Islet precursor cell (in vitro differentiated cells): Measurements from ENCODE around the gene MSI2.
A peak's percentile ranks its signal among the peaks of the same experiment; 100 is the strongest.

Experiments used
- DNase-seq: peaks from one replicate; pipeline ENCODE4 v3.0.0-alpha.2; 2018

MSI2 gene

DNA sequence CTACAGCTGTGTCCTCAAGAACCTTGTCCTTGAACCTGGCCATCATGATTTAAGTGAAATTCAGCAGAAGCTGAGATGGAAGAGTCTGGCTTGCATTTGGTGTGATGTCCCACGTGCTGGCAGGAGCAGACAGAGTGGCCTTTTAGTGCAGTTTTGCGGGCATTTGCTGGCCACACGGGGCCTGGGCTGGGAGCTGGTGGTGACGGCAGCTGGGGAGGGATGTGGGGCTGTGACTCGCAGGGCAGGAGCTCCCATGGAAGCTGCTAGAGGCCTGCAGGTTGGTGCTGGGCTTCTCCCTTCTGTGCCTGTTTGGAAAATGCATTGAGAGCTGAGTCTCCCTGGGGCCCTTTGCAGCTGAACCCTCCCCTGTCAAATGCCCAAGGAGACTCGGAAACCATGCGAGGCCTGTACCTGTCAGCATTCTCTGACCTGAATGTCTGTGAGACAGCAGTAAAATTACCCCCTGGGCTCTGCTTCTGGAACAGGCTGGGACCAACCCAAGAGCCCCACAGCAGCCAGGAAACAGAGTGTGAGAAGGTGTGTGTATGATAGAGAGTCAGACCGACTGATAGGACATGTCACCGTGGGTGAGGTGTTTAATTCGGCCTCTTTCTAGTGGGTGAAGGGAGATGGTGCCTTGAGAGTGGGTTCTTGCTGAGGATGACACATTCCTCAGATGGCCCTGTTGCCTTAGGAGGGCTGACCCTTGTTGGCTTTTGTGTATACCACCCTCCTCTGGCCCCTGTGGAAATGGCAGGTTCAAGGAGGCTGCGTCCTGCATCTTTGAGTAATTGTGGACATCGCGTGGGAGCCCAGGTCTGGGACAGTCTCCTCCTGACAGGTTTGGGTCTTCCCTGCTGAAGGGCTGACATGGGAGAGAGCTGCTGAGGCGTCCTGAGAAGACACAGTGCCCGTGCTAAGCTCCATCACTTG lies 145.5 kb downstream of the MSI2 start:
- DNase-seq, result peak; percentile 81

DNA sequence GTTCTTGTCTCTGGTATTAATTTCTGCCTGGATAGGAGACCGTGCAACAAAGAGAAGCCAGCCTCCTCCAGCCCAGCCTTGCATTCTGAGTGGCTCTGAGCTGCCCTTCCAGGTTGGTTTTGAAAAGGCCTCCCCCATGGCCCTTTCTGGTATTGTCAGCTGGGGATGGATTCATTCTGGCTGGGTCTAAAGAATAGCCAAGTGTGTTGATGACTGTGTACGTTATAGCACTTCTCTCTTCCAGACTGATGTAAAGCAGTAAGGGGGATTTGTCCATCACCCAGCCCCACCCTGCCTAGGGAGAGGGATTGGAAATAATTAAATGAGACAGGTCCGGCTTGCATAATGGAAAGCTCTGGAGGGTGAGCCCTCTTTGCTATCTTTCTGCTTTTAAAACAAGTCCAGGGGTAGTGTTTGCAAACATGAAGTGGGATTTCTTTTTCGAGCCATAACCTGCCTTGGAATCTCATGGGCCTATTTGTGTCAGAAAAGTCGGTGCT lies 146.4 kb downstream of the MSI2 start:
- no peak for DNase-seq

DNA sequence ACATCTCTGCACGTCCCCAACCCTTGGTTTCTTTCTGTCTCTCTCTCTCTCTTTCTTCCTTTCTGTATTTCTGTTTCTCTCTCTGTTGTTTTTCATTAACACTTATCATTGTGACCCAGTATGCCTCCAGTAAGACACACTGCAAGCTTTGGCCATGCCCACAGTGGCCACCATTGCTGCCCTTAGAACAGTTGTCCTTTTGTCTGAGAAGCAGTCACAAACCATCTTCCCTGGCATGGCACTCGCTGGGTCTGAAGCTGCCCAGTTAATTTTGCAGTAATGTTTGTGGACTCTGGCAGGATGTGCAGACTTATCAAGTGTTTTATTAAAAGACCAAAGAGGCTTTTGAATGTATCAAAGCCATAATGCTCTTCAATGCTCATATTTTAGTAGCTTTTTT lies 146.9 kb downstream of the MSI2 start:
- no peak for DNase-seq

DNA sequence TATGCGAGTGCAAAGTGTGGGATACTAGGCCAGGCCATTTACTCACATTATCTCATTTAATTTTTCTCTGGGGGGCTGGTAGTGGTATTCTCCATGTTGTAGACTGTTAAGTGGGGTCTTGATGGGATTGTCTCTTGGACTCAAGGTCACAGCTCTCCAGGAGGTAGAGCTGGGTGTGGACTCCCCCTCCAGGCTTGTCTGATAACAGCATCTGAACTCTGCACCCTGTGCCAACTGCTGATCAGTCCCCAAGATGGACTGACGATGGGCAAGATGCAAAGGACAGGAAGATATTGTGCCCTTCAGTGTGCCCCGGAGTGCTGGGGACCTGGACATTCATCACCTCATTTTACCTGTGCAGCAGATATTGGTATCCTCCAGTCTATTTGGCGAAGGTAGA lies 147.8 kb downstream of the MSI2 start:
- DNase-seq, result no peak

DNA sequence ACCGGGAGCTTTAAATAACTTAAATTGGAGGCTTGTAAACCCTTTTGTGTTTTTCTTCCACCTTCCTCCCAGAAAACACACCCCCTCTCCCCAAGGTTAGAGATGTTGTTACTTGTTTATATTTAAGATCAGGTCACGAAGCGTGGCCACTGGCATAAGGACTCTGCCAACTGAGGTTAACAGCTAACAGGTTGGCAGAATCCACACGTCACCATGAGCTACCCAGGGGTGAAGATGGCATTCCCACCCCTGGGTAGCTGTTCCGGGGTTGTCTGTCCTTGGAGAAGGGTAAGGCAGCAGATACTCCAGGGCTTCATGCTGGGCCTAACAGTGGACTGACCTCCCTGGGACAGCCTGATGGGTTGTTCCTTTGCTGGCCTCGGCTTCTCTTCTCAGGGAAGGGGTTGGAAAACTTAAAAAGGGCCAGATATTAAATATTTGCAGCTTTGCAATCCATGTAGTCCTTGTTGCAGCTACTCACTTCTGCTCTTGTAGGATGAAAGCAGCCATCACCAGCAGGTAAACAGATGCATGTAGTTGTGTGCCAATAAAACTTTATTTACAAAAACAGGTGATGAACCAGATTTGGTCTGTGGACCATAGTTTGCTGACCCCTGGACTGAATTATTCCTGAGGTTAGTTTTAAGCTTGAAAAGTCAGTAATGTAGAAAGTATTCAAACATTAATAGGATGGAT lies 148.6 kb downstream of the MSI2 start:
- DNase-seq, result no peak

DNA sequence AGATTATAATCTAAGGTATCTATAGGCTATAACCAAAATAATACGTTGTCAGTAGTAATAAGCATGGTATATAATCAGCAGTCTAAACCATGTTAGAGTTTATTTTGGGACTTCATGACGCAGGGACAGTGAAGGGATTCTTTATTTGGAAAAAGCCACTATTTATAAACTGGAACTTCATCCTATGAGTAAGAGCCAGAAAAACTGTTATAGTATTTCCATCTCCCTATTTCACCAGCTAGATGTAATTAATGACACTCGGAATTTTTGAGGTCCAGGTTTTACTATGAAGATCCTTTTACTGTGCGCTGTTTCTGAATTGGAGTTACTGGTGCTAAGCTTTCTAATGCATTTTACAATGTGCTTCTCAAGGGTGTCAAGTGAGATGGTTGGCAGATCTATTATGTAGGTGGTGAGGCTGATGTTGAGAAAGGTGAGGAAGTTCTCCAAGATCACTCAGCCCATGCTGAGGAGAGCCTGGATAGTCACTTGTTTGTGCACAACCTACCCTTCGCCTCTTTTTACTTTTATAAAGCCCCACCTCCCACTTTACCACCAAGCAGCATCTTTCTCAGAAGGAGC lies 149.3 kb downstream of the MSI2 start:
- DNase-seq, result no peak

DNA sequence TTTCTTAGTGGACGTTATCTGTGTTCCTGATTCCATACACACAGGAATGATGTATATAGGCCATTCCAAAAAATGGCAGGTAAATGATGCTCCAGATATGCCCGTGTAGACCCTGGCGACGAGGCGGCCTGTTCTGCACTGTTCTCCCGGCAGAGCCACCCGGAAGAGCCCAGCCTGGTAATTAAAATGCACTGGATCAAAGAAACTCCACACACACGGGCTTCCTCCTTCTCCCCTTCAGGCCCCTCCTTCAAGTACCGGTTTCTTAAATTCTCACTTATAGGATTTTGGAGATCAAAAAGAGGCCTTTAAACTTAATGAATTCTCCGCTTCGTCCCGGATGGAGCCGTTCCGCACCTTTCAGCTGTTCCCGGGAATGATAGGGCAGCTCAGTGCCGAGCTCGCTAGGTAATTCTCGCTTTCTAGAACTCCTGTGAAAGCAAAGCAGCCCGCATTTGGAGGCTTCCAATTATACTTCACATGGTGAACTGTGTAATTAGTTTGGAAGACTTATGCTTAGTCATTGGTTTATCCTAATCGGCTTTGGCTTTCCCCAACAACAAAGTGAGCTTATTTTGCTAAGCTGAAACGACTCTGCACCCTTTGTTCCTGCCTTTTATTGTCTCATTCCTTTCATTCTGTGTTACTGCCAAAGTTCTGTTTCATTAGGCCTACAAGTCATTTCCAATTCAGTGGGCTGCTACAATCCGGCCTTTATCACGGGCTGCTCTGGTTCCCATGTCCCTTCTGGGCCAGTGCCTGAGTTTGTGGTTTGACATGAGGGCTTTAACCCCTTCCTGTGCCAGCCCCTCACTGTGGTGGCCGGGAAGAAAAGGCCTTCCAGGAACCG lies 150.0 kb downstream of the MSI2 start:
- DNase-seq, result peak; percentile 92

DNA sequence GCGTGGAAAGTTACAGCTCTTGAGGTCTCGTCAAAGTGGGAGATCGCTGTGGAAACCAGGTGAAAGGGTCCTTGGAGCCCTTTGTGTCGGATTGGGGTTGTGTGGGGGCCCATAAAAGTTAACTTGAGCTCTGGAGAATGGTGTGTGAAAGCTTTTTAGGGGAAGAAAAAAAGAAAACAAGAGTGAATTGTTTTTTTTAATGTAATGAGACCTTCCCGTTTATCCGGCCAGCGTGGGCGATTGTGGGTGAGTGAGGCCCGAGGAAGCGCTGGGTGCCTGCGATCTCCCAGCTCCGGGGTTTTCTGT lies 150.6 kb downstream of the MSI2 start:
- DNase-seq, result no peak

DNA sequence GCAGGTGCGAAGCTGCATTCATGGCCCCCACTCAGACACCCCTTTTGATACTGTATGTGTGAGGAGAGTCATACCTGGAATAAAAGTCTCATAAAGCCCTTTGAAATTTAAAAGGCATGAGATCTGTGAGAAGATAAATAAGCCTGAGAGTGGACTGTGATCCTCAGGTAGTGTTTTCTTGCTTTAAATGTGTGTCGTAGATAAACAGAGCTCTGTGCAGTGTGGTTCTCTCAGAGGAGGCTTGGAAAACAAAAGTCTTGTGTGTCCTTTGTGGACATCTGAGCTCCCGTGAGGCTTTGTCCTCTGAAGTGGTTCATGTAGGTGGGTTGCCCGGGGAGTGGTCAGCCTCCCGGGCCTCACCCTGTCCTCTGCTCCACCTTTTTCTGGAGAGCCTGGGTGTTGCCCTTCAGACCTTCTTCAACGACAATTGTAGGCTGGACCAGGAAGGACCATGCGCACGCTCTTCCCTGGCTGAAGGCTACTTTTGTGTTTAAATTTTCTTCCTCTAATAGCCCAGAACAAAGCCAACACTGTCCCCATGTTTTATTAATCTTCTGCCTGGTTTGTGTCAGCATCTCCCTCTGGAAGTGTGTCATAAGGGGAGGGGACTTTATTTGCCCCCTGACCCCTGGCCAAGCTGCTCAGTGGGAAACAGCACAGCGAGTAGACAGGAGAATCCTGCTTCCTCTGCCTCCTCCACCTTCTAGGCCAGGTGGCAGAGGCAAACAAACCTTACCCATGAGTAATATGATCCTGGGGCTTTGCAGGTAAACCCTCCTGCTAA lies 151.2 kb downstream of the MSI2 start:
- DNase-seq, result peak; percentile 83

DNA sequence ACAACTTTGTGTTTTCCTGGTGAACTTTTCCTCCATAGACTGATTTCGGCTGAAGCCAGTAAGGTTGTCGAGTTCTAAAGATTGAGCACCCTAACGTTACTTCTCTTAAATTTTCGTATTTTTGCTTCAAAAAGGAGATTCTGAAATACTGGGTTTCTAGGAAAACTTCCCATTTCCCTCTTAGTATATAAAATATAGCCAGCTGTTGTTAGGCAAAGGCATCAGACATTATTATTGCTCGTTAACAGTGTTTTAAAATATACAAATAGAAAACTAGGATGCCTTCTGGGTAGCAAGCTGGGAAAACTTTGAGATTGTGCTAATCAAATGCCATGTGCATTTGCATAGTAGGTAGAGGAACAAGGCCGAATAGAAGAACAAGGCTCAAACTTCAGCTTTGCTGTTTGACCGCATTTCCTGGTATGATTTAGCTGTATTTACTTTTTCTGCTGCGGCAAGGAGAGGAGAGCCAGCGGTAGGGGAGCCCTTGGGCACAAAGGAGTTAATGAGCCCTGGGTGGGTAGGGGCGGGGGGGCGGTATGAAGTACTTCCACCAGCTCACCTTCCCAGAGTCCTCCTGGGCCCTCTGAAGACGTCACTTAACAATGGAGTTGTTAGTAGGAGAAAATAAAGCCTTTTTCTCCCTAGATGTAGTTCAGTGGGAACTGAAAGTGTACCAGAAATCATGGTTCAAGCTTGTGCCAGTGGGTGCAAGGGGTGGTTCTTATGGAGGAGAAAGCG lies 151.9 kb downstream of the MSI2 start:
- DNase-seq, result no peak

DNA sequence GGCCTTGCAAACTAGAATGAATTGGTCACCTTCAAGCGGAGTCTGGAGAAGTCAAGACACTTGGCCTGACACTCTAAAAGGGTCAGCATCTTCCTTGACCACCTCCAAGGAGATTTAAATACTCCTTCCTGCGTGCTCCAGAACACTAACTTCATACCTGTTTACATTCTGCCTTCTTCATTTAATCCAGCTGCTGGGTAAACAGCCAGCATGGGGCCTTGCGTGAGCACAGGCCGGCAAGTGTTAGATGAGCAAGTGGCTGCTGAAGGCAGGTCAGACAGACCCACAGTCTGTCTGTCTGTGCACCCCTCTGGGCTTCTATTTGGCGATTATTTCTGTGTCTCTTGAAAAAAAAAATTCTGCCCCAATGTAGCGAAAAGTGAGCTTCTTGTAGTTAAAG lies 153.8 kb downstream of the MSI2 start:
- DNase-seq, result no peak

DNA sequence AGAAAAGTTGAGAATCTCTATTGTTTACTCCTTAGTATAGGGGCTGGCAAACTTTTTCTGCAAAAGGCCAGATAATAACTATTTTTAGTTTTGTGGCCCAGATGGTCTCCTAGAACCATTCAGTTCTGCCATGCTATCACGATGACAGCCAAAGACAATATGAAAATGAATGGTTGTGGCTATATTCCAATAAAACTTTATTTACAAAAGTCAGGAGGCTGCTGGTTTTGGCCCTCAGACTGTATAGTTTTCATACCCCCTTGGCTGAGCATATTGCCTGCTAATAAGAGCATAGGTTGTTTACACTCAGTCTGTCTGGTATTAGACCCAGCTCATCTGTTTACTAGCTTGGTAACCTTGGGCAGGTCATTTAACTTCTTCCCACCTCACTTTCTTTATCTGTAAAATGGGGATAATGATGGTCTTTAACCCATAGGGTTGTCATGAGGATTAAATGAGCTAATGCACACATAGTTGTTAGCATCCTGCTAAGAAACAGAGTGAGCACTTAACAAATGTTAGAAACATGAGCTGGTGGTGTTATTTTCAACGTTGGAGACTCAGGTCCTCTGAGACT lies 156.3 kb downstream of the MSI2 start:
- DNase-seq, result no peak

DNA sequence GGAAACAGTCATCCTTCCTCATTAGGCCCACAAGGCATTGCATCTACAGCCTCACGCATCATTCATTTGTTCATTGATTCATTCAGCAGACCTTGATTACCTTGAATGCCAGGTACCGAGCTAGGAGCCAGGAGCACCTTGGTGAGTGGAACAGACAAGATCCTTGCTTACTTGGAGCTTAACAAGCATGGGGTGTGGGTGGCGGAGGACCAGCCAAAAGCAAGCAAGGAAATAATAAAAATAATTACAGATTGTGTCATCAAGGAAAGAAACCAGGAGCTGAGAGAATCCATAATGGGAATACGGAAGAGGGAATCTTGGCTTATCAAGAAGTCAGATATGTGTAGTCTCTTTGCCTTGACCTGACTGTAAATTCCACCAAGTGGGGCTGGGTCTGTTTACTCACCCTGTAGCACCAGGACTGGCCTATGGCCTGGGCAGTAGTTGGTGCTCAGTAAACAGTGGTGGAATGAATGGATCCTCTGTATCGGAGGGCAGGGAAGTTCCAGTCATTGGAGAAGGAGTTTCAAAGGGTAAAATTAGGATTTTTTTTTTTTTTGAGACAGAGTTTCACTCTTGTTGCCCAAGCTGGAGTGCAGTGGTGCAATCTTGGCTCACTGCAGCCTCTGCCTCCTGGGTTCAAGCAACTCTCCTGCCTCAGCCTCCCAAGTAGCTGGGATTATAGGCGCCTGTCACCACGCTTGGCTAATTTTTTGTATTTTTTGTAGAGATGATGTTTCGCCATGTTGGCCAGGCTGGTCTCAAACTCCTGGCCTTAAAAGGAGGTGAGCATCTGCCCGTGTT lies 157.7 kb downstream of the MSI2 start:
- no peak for DNase-seq

DNA sequence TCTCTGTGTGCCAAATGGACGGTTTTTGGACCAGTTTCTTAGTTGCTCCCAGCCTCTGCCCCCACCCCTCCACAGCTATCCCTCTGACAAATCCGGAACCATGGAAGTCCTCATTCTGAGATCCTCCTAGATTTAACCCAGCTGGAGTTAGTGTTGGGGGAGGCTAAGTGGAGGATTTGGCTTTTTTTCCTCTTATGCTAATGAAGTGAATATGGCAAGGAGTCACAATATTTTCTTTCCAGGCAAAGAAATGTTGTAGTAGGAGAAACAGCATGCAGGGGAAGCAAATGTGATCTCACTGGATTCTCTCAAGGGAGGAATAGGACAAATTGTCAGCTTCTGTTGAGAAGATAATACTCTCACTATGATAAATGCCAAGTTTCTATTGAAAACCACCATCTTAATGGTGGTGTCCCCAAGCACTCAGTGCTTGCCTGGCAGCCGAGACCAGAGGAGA lies 159.5 kb downstream of the MSI2 start:
- DNase-seq, result no peak

DNA sequence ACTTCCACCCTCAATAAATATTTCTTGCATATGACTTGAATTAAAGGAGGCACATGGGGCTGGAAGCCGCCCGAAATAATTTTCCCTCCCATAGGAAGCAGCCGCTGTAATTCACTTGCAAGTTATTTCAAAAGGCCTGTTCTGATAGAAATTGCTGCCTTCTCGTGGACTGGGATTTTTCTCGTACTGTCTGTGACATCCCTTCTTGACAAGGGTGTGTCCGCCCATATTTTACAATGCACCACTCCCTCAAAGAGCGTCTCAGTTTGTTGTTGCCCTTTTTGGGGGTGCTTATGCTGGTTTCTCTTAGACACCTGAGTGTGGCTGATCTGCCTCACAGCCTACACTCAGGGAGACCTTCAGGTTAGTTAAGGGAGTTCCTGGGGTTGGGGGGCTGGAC lies 160.0 kb downstream of the MSI2 start:
- DNase-seq, result no peak

DNA sequence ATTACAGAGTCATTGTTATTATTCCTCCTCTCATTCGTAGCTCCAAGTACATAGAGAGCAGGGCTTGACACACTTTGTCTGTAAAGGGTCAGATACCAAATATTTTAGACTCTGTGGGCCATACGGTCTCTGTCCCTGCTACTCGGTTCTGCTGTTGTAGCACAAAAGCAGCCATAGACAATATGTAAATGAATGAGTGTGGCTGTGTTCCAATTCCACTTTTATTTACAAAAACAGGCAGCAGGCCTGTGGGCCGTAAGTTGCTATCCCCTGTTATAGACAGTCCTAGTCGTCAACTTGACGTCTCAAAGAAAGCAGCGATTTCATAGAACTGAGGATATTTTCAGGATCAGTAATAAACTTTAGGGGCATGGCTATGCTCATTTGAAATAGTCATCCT lies 161.6 kb downstream of the MSI2 start:
- DNase-seq, result no peak

DNA sequence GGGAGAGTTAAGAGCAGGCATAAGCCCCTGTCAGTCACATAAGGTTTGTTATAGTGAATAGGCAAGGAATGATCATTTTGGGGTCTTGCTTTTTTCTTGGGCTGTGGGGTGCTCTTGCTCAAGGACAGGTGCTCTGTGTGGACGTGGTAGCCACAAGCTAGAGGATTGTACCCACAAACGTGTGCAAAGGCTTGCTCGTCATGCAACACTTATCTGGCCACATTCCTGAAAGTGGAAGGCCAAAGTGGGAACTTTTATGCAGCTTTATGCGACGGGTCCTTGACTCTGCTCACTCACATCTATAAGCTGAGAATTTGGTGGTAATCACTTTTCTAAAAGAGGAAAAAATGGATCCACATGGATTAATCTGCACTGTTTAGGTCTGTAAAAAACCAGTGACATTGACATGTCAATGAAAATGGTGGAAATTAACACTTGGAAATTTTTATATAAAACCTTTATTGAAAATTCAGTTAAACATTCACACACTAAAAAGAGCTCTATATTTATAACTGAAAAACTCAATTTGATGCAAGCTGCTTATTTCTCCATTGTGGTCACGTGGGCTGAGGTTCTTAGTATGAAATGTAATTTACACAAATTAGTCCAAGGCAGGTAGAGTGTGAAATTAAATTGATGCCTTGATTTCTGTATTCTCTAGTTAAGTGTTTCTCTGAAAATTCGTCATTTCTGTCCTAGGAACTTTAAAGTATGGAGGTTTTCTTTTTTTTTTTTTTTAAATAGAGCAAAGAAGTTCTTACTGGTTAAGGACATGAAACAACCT lies 162.3 kb downstream of the MSI2 start:
- DNase-seq, result no peak

DNA sequence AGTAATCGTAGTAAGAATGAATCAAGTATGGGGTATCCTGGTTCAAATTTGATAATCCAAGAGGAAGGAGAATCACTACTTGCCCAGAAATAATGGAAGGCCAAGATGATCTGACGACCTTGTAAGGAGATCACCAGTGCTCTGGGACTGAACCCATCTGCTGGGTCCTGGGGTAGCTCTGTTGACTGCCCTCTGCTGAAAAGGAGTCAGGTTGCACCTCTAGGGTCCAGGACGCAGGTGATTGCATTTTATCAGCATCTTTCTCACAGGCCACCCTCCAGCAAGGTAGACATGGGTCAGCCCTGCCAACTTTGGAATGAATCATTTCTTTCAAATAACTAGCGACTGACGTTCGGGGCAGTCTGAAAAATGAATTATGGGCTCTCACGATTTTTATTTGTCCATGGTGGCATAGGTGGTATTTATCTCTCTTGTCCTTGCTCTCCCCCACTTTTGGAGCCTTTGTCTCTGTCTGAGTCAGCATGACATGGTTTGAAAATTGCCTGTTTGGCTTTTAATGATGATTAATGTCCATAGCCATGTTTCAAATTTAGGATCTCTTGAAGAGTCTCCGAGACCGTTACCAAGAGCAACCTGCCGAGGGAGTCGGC lies 163.7 kb downstream of the MSI2 start:
- DNase-seq, result no peak
